ENCODE results near the gene TEDC2.

DNA sequence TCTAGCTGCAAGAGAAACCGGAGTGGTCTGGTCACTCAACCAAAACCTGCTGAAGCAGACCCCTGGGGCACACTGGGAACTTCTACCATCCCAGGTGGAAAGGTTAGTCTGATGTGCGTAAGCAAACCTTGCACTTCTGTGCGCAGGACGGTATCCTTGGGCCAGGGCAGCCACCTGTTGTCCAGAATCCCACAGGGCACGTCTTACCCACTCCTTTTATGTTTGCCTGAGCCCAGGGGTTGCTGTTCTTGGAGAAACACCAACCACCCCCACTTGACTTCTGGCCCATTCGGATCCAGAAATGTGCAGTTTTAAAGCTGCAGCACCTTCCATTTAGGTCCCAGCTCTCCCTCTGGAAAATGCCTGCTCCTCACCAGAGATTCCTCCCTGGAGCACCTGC lies 33.7 kb downstream of the TEDC2 start:
- TF ChIP-seq, protein P1, sequence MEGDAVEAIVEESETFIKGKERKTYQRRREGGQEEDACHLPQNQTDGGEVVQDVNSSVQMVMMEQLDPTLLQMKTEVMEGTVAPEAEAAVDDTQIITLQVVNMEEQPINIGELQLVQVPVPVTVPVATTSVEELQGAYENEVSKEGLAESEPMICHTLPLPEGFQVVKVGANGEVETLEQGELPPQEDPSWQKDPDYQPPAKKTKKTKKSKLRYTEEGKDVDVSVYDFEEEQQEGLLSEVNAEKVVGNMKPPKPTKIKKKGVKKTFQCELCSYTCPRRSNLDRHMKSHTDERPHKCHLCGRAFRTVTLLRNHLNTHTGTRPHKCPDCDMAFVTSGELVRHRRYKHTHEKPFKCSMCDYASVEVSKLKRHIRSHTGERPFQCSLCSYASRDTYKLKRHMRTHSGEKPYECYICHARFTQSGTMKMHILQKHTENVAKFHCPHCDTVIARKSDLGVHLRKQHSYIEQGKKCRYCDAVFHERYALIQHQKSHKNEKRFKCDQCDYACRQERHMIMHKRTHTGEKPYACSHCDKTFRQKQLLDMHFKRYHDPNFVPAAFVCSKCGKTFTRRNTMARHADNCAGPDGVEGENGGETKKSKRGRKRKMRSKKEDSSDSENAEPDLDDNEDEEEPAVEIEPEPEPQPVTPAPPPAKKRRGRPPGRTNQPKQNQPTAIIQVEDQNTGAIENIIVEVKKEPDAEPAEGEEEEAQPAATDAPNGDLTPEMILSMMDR (conservative IDR thresholded peaks at IDR 0.05; ENCODE audit: low read depth, low read length): no peak
- no peak for TF ChIP-seq EZH2 (IDR thresholded peaks at IDR 0.05; ENCODE audit: borderline replicate concordance, low read depth, low read length, poor library complexity, severe bottlenecking)
